ENCODE data around the gene ZNF669.

DNA sequence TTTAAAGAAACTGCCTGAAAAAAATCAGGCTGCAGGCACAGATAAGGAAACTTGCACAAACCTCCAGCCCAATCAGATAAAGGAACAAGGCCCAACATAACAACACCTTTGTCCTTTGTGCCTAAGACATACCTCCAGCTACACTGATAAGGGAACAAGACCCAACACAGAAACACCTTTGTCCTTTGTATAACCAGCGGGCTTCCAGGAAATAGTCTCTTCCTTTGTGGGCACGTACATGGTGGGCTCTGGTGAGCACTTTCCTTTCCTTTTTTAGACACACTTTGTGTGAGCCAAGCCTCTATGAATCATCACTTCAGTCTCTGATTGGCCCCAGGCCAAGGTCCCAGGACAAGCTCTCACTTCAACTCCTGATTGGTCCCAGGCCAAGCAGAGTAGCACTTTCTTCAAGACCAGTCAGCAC, 49.2 kb downstream of the ZNF669 start:
- TF ChIP-seq, protein P1, sequence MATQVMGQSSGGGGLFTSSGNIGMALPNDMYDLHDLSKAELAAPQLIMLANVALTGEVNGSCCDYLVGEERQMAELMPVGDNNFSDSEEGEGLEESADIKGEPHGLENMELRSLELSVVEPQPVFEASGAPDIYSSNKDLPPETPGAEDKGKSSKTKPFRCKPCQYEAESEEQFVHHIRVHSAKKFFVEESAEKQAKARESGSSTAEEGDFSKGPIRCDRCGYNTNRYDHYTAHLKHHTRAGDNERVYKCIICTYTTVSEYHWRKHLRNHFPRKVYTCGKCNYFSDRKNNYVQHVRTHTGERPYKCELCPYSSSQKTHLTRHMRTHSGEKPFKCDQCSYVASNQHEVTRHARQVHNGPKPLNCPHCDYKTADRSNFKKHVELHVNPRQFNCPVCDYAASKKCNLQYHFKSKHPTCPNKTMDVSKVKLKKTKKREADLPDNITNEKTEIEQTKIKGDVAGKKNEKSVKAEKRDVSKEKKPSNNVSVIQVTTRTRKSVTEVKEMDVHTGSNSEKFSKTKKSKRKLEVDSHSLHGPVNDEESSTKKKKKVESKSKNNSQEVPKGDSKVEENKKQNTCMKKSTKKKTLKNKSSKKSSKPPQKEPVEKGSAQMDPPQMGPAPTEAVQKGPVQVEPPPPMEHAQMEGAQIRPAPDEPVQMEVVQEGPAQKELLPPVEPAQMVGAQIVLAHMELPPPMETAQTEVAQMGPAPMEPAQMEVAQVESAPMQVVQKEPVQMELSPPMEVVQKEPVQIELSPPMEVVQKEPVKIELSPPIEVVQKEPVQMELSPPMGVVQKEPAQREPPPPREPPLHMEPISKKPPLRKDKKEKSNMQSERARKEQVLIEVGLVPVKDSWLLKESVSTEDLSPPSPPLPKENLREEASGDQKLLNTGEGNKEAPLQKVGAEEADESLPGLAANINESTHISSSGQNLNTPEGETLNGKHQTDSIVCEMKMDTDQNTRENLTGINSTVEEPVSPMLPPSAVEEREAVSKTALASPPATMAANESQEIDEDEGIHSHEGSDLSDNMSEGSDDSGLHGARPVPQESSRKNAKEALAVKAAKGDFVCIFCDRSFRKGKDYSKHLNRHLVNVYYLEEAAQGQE (IDR thresholded peaks at IDR 0.05; ENCODE audit: unreplicated experiment) = no peak
- no peak for TF ChIP-seq EZH2phosphoT487 (IDR thresholded peaks at IDR 0.05; ENCODE audit: unreplicated experiment)
- no peak for TF ChIP-seq POLR2AphosphoS5 (IDR thresholded peaks at IDR 0.05; ENCODE audit: low read depth)
- TF ChIP-seq, protein P2, sequence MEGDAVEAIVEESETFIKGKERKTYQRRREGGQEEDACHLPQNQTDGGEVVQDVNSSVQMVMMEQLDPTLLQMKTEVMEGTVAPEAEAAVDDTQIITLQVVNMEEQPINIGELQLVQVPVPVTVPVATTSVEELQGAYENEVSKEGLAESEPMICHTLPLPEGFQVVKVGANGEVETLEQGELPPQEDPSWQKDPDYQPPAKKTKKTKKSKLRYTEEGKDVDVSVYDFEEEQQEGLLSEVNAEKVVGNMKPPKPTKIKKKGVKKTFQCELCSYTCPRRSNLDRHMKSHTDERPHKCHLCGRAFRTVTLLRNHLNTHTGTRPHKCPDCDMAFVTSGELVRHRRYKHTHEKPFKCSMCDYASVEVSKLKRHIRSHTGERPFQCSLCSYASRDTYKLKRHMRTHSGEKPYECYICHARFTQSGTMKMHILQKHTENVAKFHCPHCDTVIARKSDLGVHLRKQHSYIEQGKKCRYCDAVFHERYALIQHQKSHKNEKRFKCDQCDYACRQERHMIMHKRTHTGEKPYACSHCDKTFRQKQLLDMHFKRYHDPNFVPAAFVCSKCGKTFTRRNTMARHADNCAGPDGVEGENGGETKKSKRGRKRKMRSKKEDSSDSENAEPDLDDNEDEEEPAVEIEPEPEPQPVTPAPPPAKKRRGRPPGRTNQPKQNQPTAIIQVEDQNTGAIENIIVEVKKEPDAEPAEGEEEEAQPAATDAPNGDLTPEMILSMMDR (conservative IDR thresholded peaks at IDR 0.05; ENCODE audit: low read depth in 2 of 2) = no peak
- TF ChIP-seq EZH2 (IDR thresholded peaks at IDR 0.05; ENCODE audit: low read depth, unreplicated experiment) = no peak
- TF ChIP-seq CREB1 (CRISPR knock-in tag; IDR thresholded peaks at IDR 0.05; ENCODE audit: low read depth) = no peak
